Measurements from ENCODE around the gene CLCN6.
"Not testable (repeated sequence)": the region's sequence is repeated elsewhere in the genome, so short reads cannot be mapped to it uniquely, and the experiment has no call there.

CLCN6 gene

GRCh38 chr1:11795238-11795890, 10.6 kb upstream of the CLCN6 start:
- no peak for DNase-seq
- TF ChIP-seq POLR2A (IDR thresholded peaks at IDR 0.05; ENCODE audit: low read length) (no peak), GATA1 (IDR thresholded peaks at IDR 0.05; ENCODE audit: low read depth, low read length) (no peak)

GRCh38 chr1:11796036-11796828, 9.8 kb upstream of the CLCN6 start:
- peak; percentile 82 to 84 for DNase-seq
- TF ChIP-seq GATA1 (IDR thresholded peaks at IDR 0.05; ENCODE audit: low read depth, low read length) (no peak), POLR2A (IDR thresholded peaks at IDR 0.05; ENCODE audit: low read length) (peak; percentile 44)

- TF ChIP-seq GATA1 (IDR thresholded peaks at IDR 0.05; ENCODE audit: low read depth, low read length) (no peak), POLR2A (IDR thresholded peaks at IDR 0.05; ENCODE audit: low read length) (peak; percentile 63)
- DNase-seq = peak; percentile 96 to 98
Observed at GRCh38 chr1:11797525-11798216, 8.3 kb upstream of the CLCN6 start.

GRCh38 chr1:11799099-11799498, 6.9 kb upstream of the CLCN6 start:
- DNase-seq = no peak
- no peak for TF ChIP-seq POLR2A (IDR thresholded peaks at IDR 0.05; ENCODE audit: low read length)
- no peak for TF ChIP-seq GATA1 (IDR thresholded peaks at IDR 0.05; ENCODE audit: low read depth, low read length)

GRCh38 chr1:11799896-11800295, 6.1 kb upstream of the CLCN6 start:
- TF ChIP-seq POLR2A (IDR thresholded peaks at IDR 0.05; ENCODE audit: low read length) = no peak
- no peak for TF ChIP-seq GATA1 (IDR thresholded peaks at IDR 0.05; ENCODE audit: low read depth, low read length)
- DNase-seq = no peak

GRCh38 chr1:11800391-11800755, 5.6 kb upstream of the CLCN6 start:
- no peak for DNase-seq
- TF ChIP-seq GATA1 (IDR thresholded peaks at IDR 0.05; ENCODE audit: low read depth, low read length) (no peak), POLR2A (IDR thresholded peaks at IDR 0.05; ENCODE audit: low read length) (no peak)

GRCh38 chr1:11800756-11801433, 5.1 kb upstream of the CLCN6 start:
- TF ChIP-seq POLR2A (IDR thresholded peaks at IDR 0.05; ENCODE audit: low read length) (no peak), GATA1 (IDR thresholded peaks at IDR 0.05; ENCODE audit: low read depth, low read length) (no peak)
- DNase-seq = no peak

- peak; percentile 46 to 62 for DNase-seq
Observed at GRCh38 chr1:11802616-11802972, 3.4 kb upstream of the CLCN6 start.

GRCh38 chr1:11802973-11803885, 2.8 kb upstream of the CLCN6 start:
- TF ChIP-seq GATA1 (IDR thresholded peaks at IDR 0.05; ENCODE audit: low read depth, low read length) (no peak), POLR2A (IDR thresholded peaks at IDR 0.05; ENCODE audit: low read length) (peak; percentile 93)
- DNase-seq = peak; percentile 91 to 93

More at GRCh38 chr1:11802616-11802972, 3.4 kb upstream of the CLCN6 start:
- TF ChIP-seq POLR2A (IDR thresholded peaks at IDR 0.05; ENCODE audit: low read length) = no peak
- TF ChIP-seq GATA1 (IDR thresholded peaks at IDR 0.05; ENCODE audit: low read depth, low read length) = no peak

GRCh38 chr1:11803924-11804665, 1.9 kb upstream of the CLCN6 start:
- DNase-seq = not testable (repeated sequence)

GRCh38 chr1:11804666-11805421, 1.1 kb upstream of the CLCN6 start:
- TF ChIP-seq GATA1 (IDR thresholded peaks at IDR 0.05; ENCODE audit: low read depth, low read length) (no peak), POLR2A (IDR thresholded peaks at IDR 0.05; ENCODE audit: low read length) (no peak)
- DNase-seq = peak; percentile 81 to 89
